ENCODE measurements around the gene NPR2.

DNA sequence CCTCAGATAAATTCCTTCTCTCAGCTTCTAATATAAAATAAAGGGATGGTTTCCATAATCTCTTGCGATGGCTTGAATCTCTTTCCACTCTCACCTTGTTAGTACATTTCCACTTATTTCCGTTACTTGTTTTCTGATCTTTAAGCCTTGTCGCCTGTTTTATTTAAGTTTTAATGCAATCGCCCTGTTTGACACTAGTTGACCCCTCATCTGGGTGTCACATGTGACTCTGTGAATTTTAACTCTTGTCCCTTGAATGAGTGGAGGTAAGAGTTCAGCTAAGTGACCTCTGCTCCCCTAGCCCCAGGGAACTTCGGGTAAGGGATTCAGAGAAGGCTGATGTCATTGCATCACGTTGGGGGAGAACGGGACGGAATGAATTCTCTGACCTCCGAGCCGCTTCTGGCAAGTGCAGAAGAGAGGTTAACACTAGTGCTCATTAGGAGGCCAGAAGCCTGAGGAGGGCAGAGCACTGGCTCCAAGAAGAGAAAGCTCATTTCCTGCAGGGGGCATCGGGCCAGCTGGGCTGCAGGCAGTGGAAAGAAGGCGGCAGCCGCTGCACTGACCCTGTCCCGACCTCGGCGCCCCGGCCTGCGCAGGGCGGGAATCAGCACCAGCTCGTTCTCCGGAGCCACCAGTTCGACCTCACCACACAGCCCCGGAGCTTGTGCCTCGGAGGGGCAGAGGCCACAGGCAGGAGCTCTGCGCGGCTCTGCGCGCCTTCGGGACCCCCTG, 22.9 kb downstream of the NPR2 start:
- TF ChIP-seq, protein P1, sequence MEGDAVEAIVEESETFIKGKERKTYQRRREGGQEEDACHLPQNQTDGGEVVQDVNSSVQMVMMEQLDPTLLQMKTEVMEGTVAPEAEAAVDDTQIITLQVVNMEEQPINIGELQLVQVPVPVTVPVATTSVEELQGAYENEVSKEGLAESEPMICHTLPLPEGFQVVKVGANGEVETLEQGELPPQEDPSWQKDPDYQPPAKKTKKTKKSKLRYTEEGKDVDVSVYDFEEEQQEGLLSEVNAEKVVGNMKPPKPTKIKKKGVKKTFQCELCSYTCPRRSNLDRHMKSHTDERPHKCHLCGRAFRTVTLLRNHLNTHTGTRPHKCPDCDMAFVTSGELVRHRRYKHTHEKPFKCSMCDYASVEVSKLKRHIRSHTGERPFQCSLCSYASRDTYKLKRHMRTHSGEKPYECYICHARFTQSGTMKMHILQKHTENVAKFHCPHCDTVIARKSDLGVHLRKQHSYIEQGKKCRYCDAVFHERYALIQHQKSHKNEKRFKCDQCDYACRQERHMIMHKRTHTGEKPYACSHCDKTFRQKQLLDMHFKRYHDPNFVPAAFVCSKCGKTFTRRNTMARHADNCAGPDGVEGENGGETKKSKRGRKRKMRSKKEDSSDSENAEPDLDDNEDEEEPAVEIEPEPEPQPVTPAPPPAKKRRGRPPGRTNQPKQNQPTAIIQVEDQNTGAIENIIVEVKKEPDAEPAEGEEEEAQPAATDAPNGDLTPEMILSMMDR (IDR thresholded peaks at IDR 0.05 in 2 of 3, conservative IDR thresholded peaks at IDR 0.05 in 1 of 3; ENCODE audit: borderline replicate concordance in 1 of 3, insufficient read depth in 1 of 3, low read depth in 2 of 3, low read length in 2 of 3), result peak in 2 of 3 experiments; percentile 22 to 30; a peak in 3 of 6 replicates
- TF ChIP-seq FOSL1 (IDR thresholded peaks at IDR 0.05; ENCODE audit: low read depth), result no peak
- no peak for TF ChIP-seq POLR2A (IDR thresholded peaks at IDR 0.05; ENCODE audit: borderline replicate concordance, extremely low read depth, insufficient read depth, insufficient read length)
- TF ChIP-seq JUND (IDR thresholded peaks at IDR 0.05), result no peak
- TF ChIP-seq POLR2AphosphoS5 (IDR thresholded peaks at IDR 0.05; ENCODE audit: low read depth, low read length), result no peak
- no peak for TF ChIP-seq CBX3 (IDR thresholded peaks at IDR 0.05; ENCODE audit: low read depth)
- no peak for TF ChIP-seq TCF7L2 (IDR thresholded peaks at IDR 0.05; ENCODE audit: borderline replicate concordance, extremely low read depth, insufficient read depth, insufficient read length)
- no peak for TF ChIP-seq ELF1 (IDR thresholded peaks at IDR 0.05; ENCODE audit: borderline replicate concordance, low read depth)
- no peak for TF ChIP-seq SP1 (IDR thresholded peaks at IDR 0.05; ENCODE audit: low read depth)
- no peak for TF ChIP-seq EZH2 (IDR thresholded peaks at IDR 0.05)
- no peak for TF ChIP-seq YY1 (IDR thresholded peaks at IDR 0.05; ENCODE audit: extremely low read depth, insufficient replicate concordance, low read depth, low read length)
- no peak for TF ChIP-seq EGR1 (IDR thresholded peaks at IDR 0.05; ENCODE audit: low read depth)
- TF ChIP-seq, protein P2, sequence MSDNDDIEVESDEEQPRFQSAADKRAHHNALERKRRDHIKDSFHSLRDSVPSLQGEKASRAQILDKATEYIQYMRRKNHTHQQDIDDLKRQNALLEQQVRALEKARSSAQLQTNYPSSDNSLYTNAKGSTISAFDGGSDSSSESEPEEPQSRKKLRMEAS (IDR thresholded peaks at IDR 0.05), result peak; percentile 28
- TF ChIP-seq, protein P3, sequence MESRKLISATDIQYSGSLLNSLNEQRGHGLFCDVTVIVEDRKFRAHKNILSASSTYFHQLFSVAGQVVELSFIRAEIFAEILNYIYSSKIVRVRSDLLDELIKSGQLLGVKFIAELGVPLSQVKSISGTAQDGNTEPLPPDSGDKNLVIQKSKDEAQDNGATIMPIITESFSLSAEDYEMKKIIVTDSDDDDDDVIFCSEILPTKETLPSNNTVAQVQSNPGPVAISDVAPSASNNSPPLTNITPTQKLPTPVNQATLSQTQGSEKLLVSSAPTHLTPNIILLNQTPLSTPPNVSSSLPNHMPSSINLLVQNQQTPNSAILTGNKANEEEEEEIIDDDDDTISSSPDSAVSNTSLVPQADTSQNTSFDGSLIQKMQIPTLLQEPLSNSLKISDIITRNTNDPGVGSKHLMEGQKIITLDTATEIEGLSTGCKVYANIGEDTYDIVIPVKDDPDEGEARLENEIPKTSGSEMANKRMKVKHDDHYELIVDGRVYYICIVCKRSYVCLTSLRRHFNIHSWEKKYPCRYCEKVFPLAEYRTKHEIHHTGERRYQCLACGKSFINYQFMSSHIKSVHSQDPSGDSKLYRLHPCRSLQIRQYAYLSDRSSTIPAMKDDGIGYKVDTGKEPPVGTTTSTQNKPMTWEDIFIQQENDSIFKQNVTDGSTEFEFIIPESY (IDR thresholded peaks at IDR 0.05; ENCODE audit: extremely low read depth, insufficient replicate concordance, low read length), result no peak
